K562 (cell line): ENCODE data around the gene BPNT1. TPM values are rescaled to one million over a fixed set of nuclear protein-coding genes. Genes with fewer than 3 reads are reported as not detected.
A peak's percentile ranks its signal among the peaks of the same experiment; 100 is the strongest.

ENCODE experiments used
- ATAC-seq: fragments of 200-7000 bp; cut with Tn5 transposase; 3 replicates; pipeline ENCODE4 v1.9.1; 2020; ENCODE audit warnings: moderate library complexity
- BruUV-seq: library from RNA; stranded (reverse); fragments of 400-500 nt; replicated peaks from 2 replicates; lab custom pipeline; 2021; lab: Mats Ljungman, UMichigan
- CTCF ChIA-PET: fragments of 300-600 bp; formaldehyde crosslinking; extraction: SDS; loops from one replicate; lab custom pipeline; 2021; ENCODE audit warnings: low intra/inter-chr PET ratio; lab: Yijun Ruan, JAX
- POLR2A ChIA-PET: fragments of 300-600, 350-650 bp; sonication (Branson Sonifier 250); formaldehyde crosslinking; extraction: SDS; loops from one replicate; lab custom pipeline; 2021; ENCODE audit warnings: antibody characterized with exemption, inconsistent platforms; lab: Yijun Ruan, JAX
- DNase-seq, 4 experiments: peaks; one replicate each; pipeline versions ENCODE4 v3.0.0 to v3.0.0-alpha.2; 2011 to 2018; ENCODE audit warnings: low spot score in 3 of 4, mixed read lengths in 3 of 4; ENCODE audit errors: extremely low read depth in 1 of 4
- FAIRE-seq: peaks from 2 replicates; lab custom pipeline; 2011; peaks lifted over from hg19 to GRCh38; lab: Jason Lieb, UNC
- H2AFZ ChIP-seq: 2 replicates; pipeline ENCODE4 v1.6.0; 2011; ENCODE audit warnings: low read depth, low read length, control low read depth, inconsistent platforms
- H3K27ac ChIP-seq: fragments of 200-600 bp; 3 replicates; pipeline ENCODE4 v1.8.0; 2011; ENCODE audit warnings: low read depth, mild to moderate bottlenecking, control low read depth, inconsistent platforms, low read length, moderate library complexity, mixed read lengths; ENCODE audit errors: extremely low read depth
- H3K27me3 ChIP-seq, 2 experiments: fragments of 300-600 bp in 1 of 2; 2 replicates in 1 of 2; 3 replicates in 1 of 2; pipeline versions ENCODE4 v1.6.0 to v1.8.0; 2011; ENCODE audit warnings: inconsistent platforms in 2 of 2, low read length in 2 of 2, mild to moderate bottlenecking in 1 of 2, mixed read lengths in 1 of 2, moderate library complexity in 1 of 2; ENCODE audit not compliant: control insufficient read depth in 2 of 2, insufficient read depth in 2 of 2
- H3K36me3 ChIP-seq: fragments of 300-600 bp; 3 replicates; pipeline ENCODE4 v1.8.0; 2011; ENCODE audit warnings: mild to moderate bottlenecking, low read length, inconsistent platforms; ENCODE audit not compliant: control insufficient read depth, insufficient read depth
- H3K4me1 ChIP-seq, 2 experiments: fragments of 200-600 bp in 1 of 2; replicated peaks in 1 of 2; 2 replicates in 1 of 2; 3 replicates in 1 of 2; pipeline versions ENCODE4 v1.5.1 to v1.8.0; 2011; ENCODE audit warnings: inconsistent platforms in 2 of 2, low read length in 2 of 2, mild to moderate bottlenecking in 1 of 2, mixed read lengths in 1 of 2, moderate library complexity in 1 of 2; ENCODE audit not compliant: control insufficient read depth in 2 of 2, insufficient read depth in 2 of 2
- H3K4me2 ChIP-seq: 2 replicates; pipeline ENCODE4 v1.6.1; 2011; ENCODE audit warnings: low read length, control low read depth, inconsistent platforms, mixed read lengths; ENCODE audit not compliant: insufficient read depth
- H3K4me3 ChIP-seq: fragments of 200-600 bp; sonication (generic), shearing (Covaris generic); 2 replicates; pipeline ENCODE4 v1.5.1; 2016; ENCODE audit warnings: control low read depth, inconsistent platforms
- H3K79me2 ChIP-seq: fragments of 200-600 bp; 3 replicates; pipeline ENCODE4 v1.8.0; 2011; ENCODE audit warnings: low read length, inconsistent platforms; ENCODE audit not compliant: control insufficient read depth, insufficient read depth
- H3K9ac ChIP-seq, 2 experiments: 2 replicates each; pipeline versions ENCODE4 v1.6.0 to v1.6.1; 2011; ENCODE audit warnings: low read depth in 2 of 2, low read length in 2 of 2, control low read depth in 1 of 2, inconsistent platforms in 1 of 2, mild to moderate bottlenecking in 1 of 2, mixed read lengths in 1 of 2; ENCODE audit not compliant: insufficient read depth in 1 of 2
- H3K9me1 ChIP-seq: one replicate; pipeline ENCODE4 v1.6.0; 2011; ENCODE audit warnings: inconsistent platforms, mild to moderate bottlenecking, low read length, moderate library complexity; ENCODE audit not compliant: control insufficient read depth, insufficient read depth
- H3K9me3 ChIP-seq: replicated peaks from 2 replicates; pipeline ENCODE4 v1.5.1; 2011; ENCODE audit warnings: low read depth, low read length, inconsistent platforms; ENCODE audit not compliant: control insufficient read depth, insufficient read depth
- H4K20me1 ChIP-seq: replicated peaks from 2 replicates; pipeline ENCODE4 v1.6.1; 2011; ENCODE audit warnings: low read length, inconsistent platforms, mixed read lengths; ENCODE audit not compliant: control insufficient read depth, insufficient read depth
- ARID3A ChIP-seq: IDR thresholded peaks from 2 replicates; pipeline ENCODE4 v1.6.1; 2012; ENCODE audit warnings: low read depth, low read length, improper control_type of control experiment, borderline replicate concordance
- E2F8 ChIP-seq: fragments of 450-650 bp; IDR thresholded peaks from 2 replicates; pipeline ENCODE4 v1.7.1; 2018; ENCODE audit warnings: mild to moderate bottlenecking, low read depth; ENCODE audit not compliant: partially characterized antibody
- HOMEZ ChIP-seq: fragments of 250-450 bp; sonication (Bioruptor Pico); IDR thresholded peaks from 2 replicates; pipeline ENCODE4 v1.4.0; 2020; ENCODE audit warnings: mild to moderate bottlenecking, moderate library complexity
- MTA1 ChIP-seq: fragments of 450-650 bp; IDR thresholded peaks from 2 replicates; pipeline ENCODE4 v1.6.1; 2017; ENCODE audit warnings: borderline replicate concordance
- OTX1 ChIP-seq: fragments of 450-650 bp; formaldehyde crosslinking; IDR thresholded peaks from 2 replicates; pipeline ENCODE4 v1.4.0; 2022; ENCODE audit warnings: mild to moderate bottlenecking
- POLR2G ChIP-seq: fragments of 200-400 bp; formaldehyde crosslinking; IDR thresholded peaks from 2 replicates; pipeline ENCODE4 v1.6.1; 2017; ENCODE audit warnings: low read depth, mild to moderate bottlenecking, antibody characterized with exemption, low read length, moderate library complexity
- POU5F1 ChIP-seq: fragments of 150-350 bp; IDR thresholded peaks from 2 replicates; pipeline ENCODE4 v1.6.1; 2014; ENCODE audit warnings: borderline replicate concordance, low read length, low read depth, mild to moderate bottlenecking; ENCODE audit not compliant: partially characterized antibody
- PPARD ChIP-seq: fragments of 250-450 bp; sonication (Bioruptor Pico); IDR thresholded peaks from 2 replicates; pipeline ENCODE4 v1.8.0; 2022; ENCODE audit warnings: inconsistent platforms, mild to moderate bottlenecking, moderate library complexity
- PURB ChIP-seq: sonication (generic); formaldehyde crosslinking; IDR thresholded peaks from 2 replicates; pipeline ENCODE4 v1.9.0; 2021; ENCODE audit warnings: low read depth, mild to moderate bottlenecking, missing genetic modification reagents
- SNIP1 ChIP-seq: fragments of 450-650 bp; IDR thresholded peaks from 2 replicates; pipeline ENCODE4 v1.7.1; 2017; ENCODE audit warnings: low read depth, mild to moderate bottlenecking
- SRSF1 ChIP-seq: fragments of 200-400 bp; formaldehyde crosslinking; IDR thresholded peaks from 2 replicates; pipeline ENCODE4 v1.6.1; 2017; ENCODE audit warnings: mild to moderate bottlenecking, low read depth, low read length, moderate library complexity
- TBP ChIP-seq: optimal IDR thresholded peaks from 2 replicates; pipeline ENCODE3; 2011; ENCODE audit warnings: low read depth, low read length, improper control_type of control experiment
- TCF3 ChIP-seq: sonication (generic); formaldehyde crosslinking; IDR thresholded peaks from 2 replicates; pipeline ENCODE4 v1.4.0; 2020; ENCODE audit warnings: mild to moderate bottlenecking, missing genetic modification reagents
- ZNF384 ChIP-seq: IDR thresholded peaks from 2 replicates; pipeline ENCODE4 v1.6.1; 2012; ENCODE audit warnings: low read depth, low read length, improper control_type of control experiment
- ZNF589 ChIP-seq: fragments of 200-800 bp; sonication (Bioruptor generic); IDR thresholded peaks from 2 replicates; pipeline ENCODE4 v1.6.1; 2016; ENCODE audit warnings: low read depth, missing genetic modification characterization, missing compliant biosample characterization
- WGBS: fragments of 100-300 bp; shearing (Covaris generic); methylation state at CpG from one replicate; pipeline ENCODE4 v1.1.6; 2016; ENCODE audit warnings: low coverage, mixed read lengths; ENCODE audit not compliant: insufficient coverage; ENCODE audit errors: missing lambda C conversion rate; 5-methylcytosine and 5-hydroxymethylcytosine counted together
- in situ Hi-C: fragments of 300-500 bp; cut with MboI; formaldehyde crosslinking; loops from 4 replicates; pipeline ENCODE4 v1.15.0; 2018; ENCODE audit warnings: inconsistent platforms, mixed read lengths
- intact Hi-C: fragments of 100-400 bp; cut with micrococcal nuclease; formaldehyde crosslinking; loops from 2 replicates; pipeline ENCODE4 v1.14.2; 2022
- polyA plus RNA-seq, 8 experiments: library from polyadenylated mRNA; depleted of rRNA in 4 of 8; stranded (reverse) in 5 of 8; unstranded in 3 of 8; fragments of >200 nt; fragmentation: Nextera tagmentation in 2 of 8; fragmentation: Illumina TruSeq in 1 of 8; extraction: Ambion mirVana in 2 of 8; extraction: Trizol in 1 of 8; gene quantifications; 2 replicates each; pipeline versions ENCODE4 v1.2.1 to v1.2.3, GENCODE V29; 2011 to 2014; ENCODE audit warnings: inconsistent platforms in 1 of 8, missing spikeins in 1 of 8
- total RNA-seq, 7 experiments: library from RNA; depleted of rRNA in 6 of 7; stranded (reverse); fragments of >200 nt in 6 of 7; fragmentation: Illumina TruSeq in 2 of 7; extraction: Trizol in 2 of 7; gene quantifications; 2 replicates each; pipeline versions ENCODE4 v1.2.1 to v1.2.3, GENCODE V29; 2011 to 2021; ENCODE audit warnings: low replicate concordance in 1 of 7

BPNT1 gene
- total and polyA plus RNA-seq, 9 of the 15 experiments (the other 6 are each of a cell fraction or from before 2014, with no cell fraction given) = 30.2 to 73.8 (median 40.5) TPM

DNA sequence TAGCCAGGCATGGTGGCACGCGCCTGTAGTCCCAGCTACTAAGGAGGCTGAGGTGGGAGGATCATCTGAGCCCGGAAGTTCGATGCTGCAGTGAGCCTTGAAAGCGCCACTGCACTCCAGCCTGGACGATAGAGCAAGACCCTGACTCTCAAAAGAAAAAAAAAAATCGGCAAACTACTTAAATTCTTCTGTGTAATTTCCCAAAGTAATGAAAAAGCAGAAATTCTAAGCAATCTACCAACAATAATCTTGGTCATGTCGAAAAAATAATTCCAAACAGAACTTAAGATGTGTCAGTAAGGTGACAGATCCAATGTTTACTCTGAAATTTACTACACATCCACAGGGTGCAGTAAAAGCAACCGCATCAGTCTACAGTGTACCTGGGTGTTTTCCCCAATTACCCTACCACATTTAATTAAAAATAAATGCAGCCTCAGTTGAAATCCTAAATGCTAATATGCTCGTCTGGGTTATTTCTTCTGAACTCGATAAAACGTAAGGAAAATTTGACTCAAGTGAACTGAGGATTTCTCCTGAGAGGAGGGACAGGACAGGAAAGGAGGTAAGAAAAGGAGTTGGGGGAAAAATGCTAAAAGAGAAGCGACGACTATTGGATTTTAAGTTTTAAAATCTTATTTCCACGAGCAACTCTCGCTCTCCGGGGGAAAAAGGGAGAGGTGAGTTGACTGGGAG lies 44.1 kb downstream of the BPNT1 start:
- no TSS peak for BruUV-seq
- DNase-seq (peak in 3 of 4 experiments; percentile 29 to 81 (median 48)), ATAC-seq (peak; percentile 78), FAIRE-seq (peak; percentile 78)
- Histone ChIP-seq H3K9ac (peak overlapping the region; percentile 93 to 100), H3K27ac (peak overlapping the region; percentile 91), H2AFZ (peak overlapping the region; percentile 96), H3K4me2 (peak overlapping the region; percentile 99), H3K36me3 (peaks cover 23% of the 10 kb centered on the region), H3K27me3 (no peaks in the 10 kb centered on the region), H3K9me3 (no peaks in the 10 kb centered on the region), H3K4me1 (peaks cover 15 to 19% of the 10 kb centered on the region in 2 experiments; a peak in 4 of 5 replicates), H3K9me1 (peaks cover 4% of the 10 kb centered on the region), H3K4me3 (peak overlapping the region; percentile 88), H4K20me1 (peaks cover 11% of the 10 kb centered on the region), H3K79me2 (peaks cover 57% of the 10 kb centered on the region)
- ChIA-PET CTCF (interaction anchor here (1.1 kb wide), 1 partner anchor 49 kb away, joined by 4 read pairs; the partner anchor contains the start of gene IARS2), POLR2A (interaction anchor here (0.6 to 1.4 kb wide), 6 partner anchors 12 to 114 kb away, joined by 3 to 8 read pairs (median 4); no protein-coding TSS in a partner anchor)
- in situ Hi-C loops = no loop called here
- 1% methylated on average over 17 of the region's 17 CpGs for WGBS
- intact Hi-C loops = loop anchor here (1.0 to 2.0 kb wide), 3 partner anchors 44 to 139 kb away; partner anchors contain the start of genes BPNT1 and IARS2
- 0 out of 2 replicates have a peak, but pooled peaks have one; percentile 21 for TF ChIP-seq OTX1
- peak; percentile 28; the same call in 1 of the 2 replicates for TF ChIP-seq POLR2G
- TF ChIP-seq TBP = no peak
- TF ChIP-seq SRSF1 = no peak
- TF ChIP-seq TCF3 = no peak
- no peak for TF ChIP-seq PURB
- no peak for TF ChIP-seq POU5F1
- no peak for TF ChIP-seq E2F8
- peak; percentile 39; the same call in 1 of the 2 replicates for TF ChIP-seq ZNF384
- no peak for TF ChIP-seq HOMEZ (CRISPR knock-in tag)
- no peak for TF ChIP-seq PPARD (CRISPR knock-in tag)
- TF ChIP-seq ARID3A = no peak
- TF ChIP-seq SNIP1 = peak; percentile 8; the same call in 1 of the 2 replicates
- peak; percentile 51; the same call in 1 of the 2 replicates for TF ChIP-seq MTA1
- no peak for TF ChIP-seq ZNF589 (CRISPR knock-in tag)
